HUES64 (cell line): Measurements from ENCODE around the gene FRAT1.
"Not testable (repeated sequence)": the region's sequence is repeated elsewhere in the genome, so short reads cannot be mapped to it uniquely, and the experiment has no call there.

Source experiments
- H3K27ac ChIP-seq: 2 replicates; pipeline ENCODE4 v1.7.0; 2013; ENCODE audit warnings: low read depth, low read length, inconsistent platforms
- H3K27me3 ChIP-seq: 2 replicates; pipeline ENCODE4 v1.6.1; 2013; ENCODE audit warnings: mild to moderate bottlenecking, low read length; ENCODE audit not compliant: insufficient read depth
- H3K36me3 ChIP-seq: 2 replicates; pipeline ENCODE4 v1.6.1; 2013; ENCODE audit warnings: mild to moderate bottlenecking, low read length; ENCODE audit not compliant: insufficient read depth
- H3K4me1 ChIP-seq: 2 replicates; pipeline ENCODE4 v1.6.1; 2013; ENCODE audit warnings: mild to moderate bottlenecking, low read length, moderate library complexity; ENCODE audit not compliant: insufficient read depth
- H3K4me3 ChIP-seq: 2 replicates; pipeline ENCODE4 v1.5.1; 2013; ENCODE audit warnings: mild to moderate bottlenecking, low read length, moderate library complexity
- H3K9ac ChIP-seq: 2 replicates; pipeline ENCODE4 v1.6.1; 2013; ENCODE audit warnings: mild to moderate bottlenecking, low read depth, low read length
- H3K9me3 ChIP-seq: 2 replicates; pipeline ENCODE4 v1.6.1; 2013; ENCODE audit warnings: low read depth, low read length; ENCODE audit not compliant: insufficient read depth
- WGBS: fragments of 150-250, 120-280 bp; methylation state at CpG from one replicate; pipeline ENCODE4 v1.1.7; 2013; ENCODE audit warnings: missing lambda C conversion rate; 5-methylcytosine and 5-hydroxymethylcytosine counted together

The FRAT1 gene

DNA sequence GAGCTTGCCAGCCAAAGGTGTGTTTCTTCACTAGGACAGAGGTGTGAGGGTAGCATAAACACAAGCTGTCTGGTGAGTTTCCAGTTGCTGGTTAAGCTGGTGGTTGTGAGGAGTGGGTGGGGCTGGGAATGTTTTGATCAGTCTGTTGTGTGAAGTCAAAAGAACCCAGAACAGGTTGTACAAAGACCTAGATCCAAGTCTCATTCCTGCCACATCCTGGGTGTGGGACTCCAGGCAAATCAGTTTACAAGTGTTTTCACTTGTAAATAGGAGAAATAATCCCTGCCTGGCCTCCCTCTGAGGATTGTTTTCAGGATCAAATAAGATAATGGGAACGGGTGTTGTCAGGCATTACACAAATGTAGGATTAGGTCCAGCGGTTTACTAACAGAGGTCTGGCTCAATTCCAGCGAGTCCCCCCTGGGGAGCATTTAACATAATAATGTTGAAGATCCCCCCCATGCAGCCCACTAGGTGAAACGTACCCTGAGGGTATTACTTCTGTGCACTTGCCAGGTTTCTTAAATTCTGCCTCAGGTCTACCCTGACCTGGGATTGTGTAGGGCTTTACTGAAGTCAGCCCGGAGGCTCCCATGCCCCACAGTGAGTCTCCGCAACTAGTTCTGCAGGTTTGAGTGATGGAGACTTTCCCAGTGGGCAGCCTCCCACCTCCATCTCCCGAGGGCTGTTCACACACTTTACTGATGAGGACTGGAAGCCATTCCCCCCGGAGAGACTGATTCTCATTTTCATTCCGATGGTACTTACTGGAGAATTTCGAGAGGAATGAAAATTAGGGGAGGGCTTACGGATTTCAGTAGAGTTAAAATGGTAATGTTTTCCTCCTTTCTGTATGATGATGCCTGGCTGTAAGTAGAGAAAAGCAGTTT lies 18.1 kb downstream of the FRAT1 start:
- peak overlapping the region; percentile 39 for H3K9ac ChIP-seq
- WGBS = 4% methylated on average over 11 of the region's 11 CpGs
- peak overlapping the region; percentile 91 for H3K27ac ChIP-seq
- H3K9me3 ChIP-seq = no peaks in the 10 kb centered on the region
- peak overlapping the region; percentile 35 for H3K4me3 ChIP-seq
- H3K4me1 ChIP-seq = peaks cover 27% of the 10 kb centered on the region
- H3K27me3 ChIP-seq = peaks cover 6% of the 10 kb centered on the region; the same call in 1 of the 2 replicates
- H3K36me3 ChIP-seq = no peaks in the 10 kb centered on the region

DNA sequence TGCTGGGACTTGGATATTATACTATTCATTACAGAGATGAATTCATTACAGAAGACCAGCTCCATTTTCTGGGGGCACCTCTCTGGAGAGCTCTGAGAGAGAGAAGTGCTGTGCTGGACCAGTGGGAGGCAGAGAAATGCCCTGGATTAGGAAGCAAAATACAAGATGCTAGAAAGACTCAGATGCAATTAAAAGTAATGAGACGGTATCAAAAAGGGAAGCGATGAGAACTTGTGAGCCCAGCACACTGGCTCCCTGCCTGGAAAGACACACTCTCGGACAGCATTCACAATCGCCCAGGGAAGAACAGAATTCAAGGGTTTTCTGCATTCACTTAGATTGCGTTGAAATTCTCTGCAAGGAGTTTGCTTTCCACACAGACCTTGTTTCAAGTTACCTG lies 19.0 kb downstream of the FRAT1 start:
- peaks cover 27% of the 10 kb centered on the region for H3K4me1 ChIP-seq
- peak overlapping the region; percentile 91; the same call in 1 of the 2 replicates for H3K27ac ChIP-seq
- 51% methylated on average over 5 of the region's 5 CpGs for WGBS
- H3K9me3 ChIP-seq = no peaks in the 10 kb centered on the region
- peak overlapping the region; percentile 44 for H3K9ac ChIP-seq
- peaks cover 4% of the 10 kb centered on the region; the same call in 1 of the 2 replicates for H3K27me3 ChIP-seq
- peak overlapping the region; percentile 21 for H3K4me3 ChIP-seq
- H3K36me3 ChIP-seq = no peaks in the 10 kb centered on the region

DNA sequence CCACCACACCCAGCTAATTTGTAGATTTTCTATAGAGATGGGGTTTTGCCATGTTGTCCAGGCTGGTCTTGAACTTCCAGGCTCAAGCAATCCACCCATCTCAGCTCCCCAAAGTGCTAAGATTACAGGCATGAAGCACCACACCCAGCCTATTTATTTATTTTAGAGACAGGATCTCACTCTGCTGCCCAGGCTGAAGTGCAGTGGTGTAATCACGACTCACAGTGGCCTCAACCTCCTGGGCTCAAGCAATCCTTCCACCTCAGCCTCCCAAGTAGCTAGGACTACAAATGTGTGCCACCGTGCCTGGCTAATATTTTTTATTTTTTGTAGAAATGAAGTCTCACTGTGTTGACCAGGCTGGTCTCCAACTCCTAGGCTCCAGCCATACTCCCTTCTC lies 22.3 kb downstream of the FRAT1 start:
- Histone ChIP-seq H3K9me3 (no peaks in the 10 kb centered on the region), H3K27me3 (no peaks in the 10 kb centered on the region), H3K27ac (no peak overlapping the region), H3K36me3 (no peaks in the 10 kb centered on the region), H3K9ac (no peak overlapping the region), H3K4me3 (no peak overlapping the region), H3K4me1 (peaks cover 22% of the 10 kb centered on the region)
- 92% methylated on average over 1 of the region's 2 CpGs for WGBS

DNA sequence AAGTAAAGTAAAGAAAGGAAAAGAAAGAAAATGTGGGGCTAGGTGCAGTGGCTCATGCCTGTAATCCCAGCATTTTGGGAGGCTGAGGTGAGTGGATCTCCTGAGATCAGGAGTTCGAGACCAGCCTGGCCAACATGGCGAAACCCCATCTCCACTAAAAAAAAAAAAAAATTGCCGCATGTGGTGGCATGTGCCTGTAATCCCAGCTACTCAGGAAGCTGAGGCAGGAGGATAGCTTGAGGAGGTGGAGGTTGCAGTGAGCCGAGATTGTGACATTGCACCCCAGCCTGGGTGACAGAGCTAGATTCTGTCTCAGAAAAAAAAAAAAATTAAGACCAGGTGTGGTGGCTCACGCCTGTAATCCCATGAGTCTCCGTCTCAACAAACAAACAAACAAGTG lies 24.6 kb downstream of the FRAT1 start:
- H3K27me3 ChIP-seq, H3K27ac ChIP-seq, H3K4me1 ChIP-seq, H3K9me3 ChIP-seq, H3K36me3 ChIP-seq, H3K4me3 ChIP-seq, H3K9ac ChIP-seq: not testable (repeated sequence)
- WGBS = 92% methylated on average over 6 of the region's 6 CpGs

DNA sequence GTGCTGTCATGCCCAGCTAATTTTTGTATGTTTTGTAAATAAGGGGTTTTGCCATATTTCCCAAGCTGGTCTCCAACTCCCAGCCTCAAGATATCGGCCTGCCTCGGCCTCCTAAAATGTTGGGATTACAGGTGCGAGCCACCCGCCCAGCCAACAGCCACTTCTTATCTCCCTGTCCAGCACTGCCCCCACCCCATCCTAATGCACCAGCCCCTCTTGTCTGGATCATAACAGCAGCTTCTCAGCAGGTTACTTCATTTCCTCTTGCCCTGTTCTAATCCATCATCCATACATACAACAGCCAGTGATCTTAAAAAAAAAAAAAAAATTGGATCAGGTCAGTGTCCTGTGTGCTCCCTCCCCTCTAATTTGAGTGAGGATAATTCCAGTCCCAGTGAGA lies 28.2 kb downstream of the FRAT1 start:
- no peak overlapping the region for H3K27ac ChIP-seq
- no peaks in the 10 kb centered on the region for H3K9me3 ChIP-seq
- H3K4me1 ChIP-seq = no peaks in the 10 kb centered on the region
- no peak overlapping the region for H3K4me3 ChIP-seq
- 95% methylated on average over 4 of the region's 4 CpGs for WGBS
- H3K27me3 ChIP-seq = no peaks in the 10 kb centered on the region
- no peak overlapping the region for H3K9ac ChIP-seq
- H3K36me3 ChIP-seq = peaks cover 14% of the 10 kb centered on the region; the same call in 1 of the 2 replicates

DNA sequence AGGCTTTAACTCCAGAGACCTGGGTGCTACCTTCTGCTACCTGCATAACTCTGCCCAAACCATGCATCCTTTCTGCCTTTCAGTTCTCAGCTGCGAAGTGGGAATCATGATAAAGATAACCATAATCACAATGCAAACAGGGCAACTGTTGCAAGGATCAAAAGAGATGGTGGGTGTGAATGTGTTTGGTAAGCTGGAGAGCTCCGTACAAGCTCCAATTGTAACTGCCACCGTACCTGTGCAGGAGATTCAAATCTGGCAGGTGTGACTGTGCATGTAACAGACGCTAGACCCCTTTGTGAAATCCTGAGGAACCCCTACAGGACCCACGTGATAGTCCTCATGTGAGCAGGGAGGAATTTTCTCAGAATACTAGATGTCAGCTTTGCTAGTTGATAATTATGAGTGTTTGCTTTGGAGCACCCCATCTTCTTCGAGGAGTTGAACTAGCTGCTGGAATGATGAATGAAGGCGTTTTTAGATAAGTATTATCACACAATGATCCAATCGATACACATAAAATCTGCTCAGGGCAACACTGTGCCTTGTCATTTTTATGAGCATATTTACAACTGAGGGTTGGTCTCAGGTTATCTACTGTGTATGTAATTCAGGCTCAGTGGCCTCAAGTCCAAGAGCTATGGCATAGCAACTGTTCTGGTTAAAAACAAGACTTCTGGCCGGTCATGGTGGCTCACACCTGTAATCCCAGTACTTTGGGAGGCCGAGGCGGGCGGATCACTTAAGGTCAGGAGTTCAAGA lies 30.9 kb downstream of the FRAT1 start:
- H3K4me3 ChIP-seq = no peak overlapping the region
- no peak overlapping the region for H3K9ac ChIP-seq
- 94% methylated on average over 11 of the region's 12 CpGs for WGBS
- no peaks in the 10 kb centered on the region for H3K9me3 ChIP-seq
- H3K27ac ChIP-seq = no peak overlapping the region
- peaks cover 21% of the 10 kb centered on the region; the same call in 1 of the 2 replicates for H3K36me3 ChIP-seq
- no peaks in the 10 kb centered on the region for H3K4me1 ChIP-seq
- no peaks in the 10 kb centered on the region for H3K27me3 ChIP-seq

DNA sequence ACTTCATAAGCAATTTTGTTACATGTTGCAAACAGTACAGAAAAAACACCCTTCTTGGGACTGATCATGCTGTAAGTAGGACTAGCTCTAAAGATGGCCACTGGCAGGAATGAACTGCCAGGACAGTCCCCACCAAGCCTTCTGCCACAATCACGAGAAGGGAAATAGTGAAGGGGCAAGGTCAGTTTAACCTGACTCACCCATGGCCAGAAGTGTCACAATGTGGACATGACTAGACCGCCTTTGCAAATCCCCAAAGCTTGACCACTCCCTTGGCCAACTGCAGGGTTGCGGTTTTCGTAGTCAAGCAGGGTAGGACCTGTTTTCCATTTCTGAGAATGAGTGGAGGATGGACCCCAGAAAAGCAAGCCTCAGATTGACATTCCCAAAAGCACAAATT lies 34.9 kb downstream of the FRAT1 start:
- H3K27me3 ChIP-seq = no peaks in the 10 kb centered on the region
- H3K4me1 ChIP-seq = no peaks in the 10 kb centered on the region
- no peak overlapping the region for H3K4me3 ChIP-seq
- H3K9ac ChIP-seq = no peak overlapping the region
- no peak overlapping the region for H3K27ac ChIP-seq
- 95% methylated on average over 4 of the region's 4 CpGs for WGBS
- peaks cover 51% of the 10 kb centered on the region for H3K36me3 ChIP-seq
- H3K9me3 ChIP-seq = no peaks in the 10 kb centered on the region

DNA sequence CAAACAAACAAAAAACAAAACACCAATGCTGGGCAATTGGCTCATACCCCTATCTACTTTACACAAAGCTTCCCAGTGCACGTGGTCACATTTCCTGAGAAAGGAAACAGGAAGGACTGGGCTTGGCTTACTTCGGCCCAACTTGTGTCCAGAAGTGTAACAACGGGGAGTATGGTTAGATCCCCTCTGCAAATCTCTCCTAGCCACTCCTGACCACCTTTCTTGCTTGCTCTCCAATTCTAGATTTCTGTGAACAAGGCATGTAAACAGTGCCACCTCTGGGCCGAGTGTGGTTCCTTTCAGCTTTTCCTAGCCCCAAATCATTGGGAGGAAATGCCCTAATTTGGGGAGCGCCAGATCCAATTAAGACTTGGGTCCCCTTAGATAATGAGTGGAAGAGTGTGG lies 36.5 kb downstream of the FRAT1 start:
- Histone ChIP-seq H3K4me3 (no peak overlapping the region), H3K9ac (no peak overlapping the region), H3K9me3 (no peaks in the 10 kb centered on the region), H3K36me3 (peaks cover 62% of the 10 kb centered on the region), H3K4me1 (no peaks in the 10 kb centered on the region), H3K27ac (no peak overlapping the region), H3K27me3 (no peaks in the 10 kb centered on the region)
- 92% methylated on average over 5 of the region's 5 CpGs for WGBS

DNA sequence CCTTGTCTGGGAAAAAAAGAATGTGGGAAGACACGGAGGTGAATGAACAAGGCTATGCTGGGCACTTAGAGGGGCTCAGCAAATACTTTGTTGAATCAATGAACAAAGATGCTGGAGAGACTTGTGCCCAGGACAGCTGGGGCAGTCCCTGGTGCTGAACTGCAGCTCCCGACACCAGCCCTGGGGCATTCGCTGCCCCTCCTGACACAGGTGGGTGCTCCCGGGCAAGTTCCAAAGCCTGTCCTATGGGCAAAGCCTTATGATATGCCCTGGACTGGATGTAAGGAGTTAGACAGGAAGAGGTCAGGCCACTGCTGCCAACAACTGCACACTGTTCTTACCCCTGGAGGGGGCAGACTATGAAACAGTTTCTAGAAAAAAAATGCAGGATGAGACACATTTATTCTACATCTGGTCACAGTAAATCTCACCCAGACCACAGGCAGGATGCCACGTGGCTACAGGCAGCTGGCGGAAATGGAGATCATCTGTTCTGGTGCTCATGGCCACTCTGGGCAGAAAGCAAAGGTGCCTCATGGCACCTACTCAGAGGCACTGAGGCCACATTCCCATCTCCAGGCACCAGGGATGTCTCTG lies 37.3 kb downstream of the FRAT1 start:
- no peaks in the 10 kb centered on the region for H3K27me3 ChIP-seq
- no peak overlapping the region for H3K9ac ChIP-seq
- H3K27ac ChIP-seq = no peak overlapping the region
- no peak overlapping the region for H3K4me3 ChIP-seq
- no peaks in the 10 kb centered on the region for H3K9me3 ChIP-seq
- peaks cover 66% of the 10 kb centered on the region for H3K36me3 ChIP-seq
- 96% methylated on average over 6 of the region's 6 CpGs for WGBS
- H3K4me1 ChIP-seq = no peaks in the 10 kb centered on the region

DNA sequence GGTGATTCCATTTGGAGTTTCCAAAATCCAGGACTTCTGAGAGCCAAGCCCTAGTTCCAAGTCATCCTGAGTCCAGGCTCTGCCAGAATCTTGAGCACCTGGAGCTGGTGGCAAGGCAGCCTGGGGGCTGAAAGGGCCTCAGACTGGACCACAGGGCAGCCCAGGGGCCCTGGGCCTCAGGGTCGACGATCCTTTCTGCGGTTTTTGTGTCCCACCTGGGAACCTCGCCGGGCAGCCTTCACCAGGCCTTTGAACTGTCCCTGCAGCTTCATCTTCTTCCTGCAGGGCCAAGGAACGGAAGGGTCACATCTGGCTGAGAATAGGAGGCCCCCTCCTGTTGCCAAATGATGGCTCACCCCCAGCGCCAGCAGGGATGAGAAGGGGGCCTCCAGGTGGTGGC lies 37.8 kb downstream of the FRAT1 start:
- 80% methylated on average over 7 of the region's 7 CpGs for WGBS
- Histone ChIP-seq H3K4me1 (no peaks in the 10 kb centered on the region), H3K27ac (no peak overlapping the region), H3K9me3 (no peaks in the 10 kb centered on the region), H3K36me3 (peaks cover 67% of the 10 kb centered on the region), H3K9ac (no peak overlapping the region), H3K4me3 (no peak overlapping the region), H3K27me3 (no peaks in the 10 kb centered on the region)

DNA sequence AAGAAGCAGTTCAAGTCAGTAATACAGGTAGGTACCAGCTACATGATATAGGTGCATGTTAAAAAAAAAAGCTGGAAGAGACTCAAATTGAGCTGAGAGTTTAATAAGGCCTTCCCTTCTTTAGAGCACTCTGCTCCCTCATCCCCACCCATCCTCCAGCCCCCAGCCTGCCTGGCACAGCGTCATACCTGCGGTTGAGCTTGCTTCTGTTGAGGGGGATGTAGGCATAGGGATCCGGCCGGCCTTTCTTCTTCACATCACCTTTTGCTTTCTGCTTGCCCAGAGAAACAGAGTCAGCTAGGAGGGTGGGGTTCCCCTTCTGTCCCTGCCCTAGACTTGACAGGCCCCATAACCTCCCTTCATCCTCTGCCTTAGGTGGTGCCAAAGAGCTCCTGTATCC lies 39.3 kb downstream of the FRAT1 start:
- Histone ChIP-seq H3K9ac (no peak overlapping the region), H3K4me3 (no peak overlapping the region), H3K36me3 (peaks cover 78% of the 10 kb centered on the region), H3K4me1 (no peaks in the 10 kb centered on the region), H3K9me3 (no peaks in the 10 kb centered on the region), H3K27ac (no peak overlapping the region), H3K27me3 (no peaks in the 10 kb centered on the region)
- WGBS = 100% methylated on average over 3 of the region's 4 CpGs
